Epithelial cell of proximal tubule (primary cell): Measurements from ENCODE around the gene HAP1. TPM values are rescaled to one million over a fixed set of nuclear protein-coding genes. Genes with fewer than 3 reads are reported as not detected.
"Not testable (repeated sequence)": the region's sequence is repeated elsewhere in the genome, so short reads cannot be mapped to it uniquely, and the experiment has no call there.

ENCODE experiments used
- DNase-seq: peaks from one replicate; pipeline ENCODE4 v3.0.0-alpha.2; 2011; ENCODE audit warnings: low read depth
- H3K4me3 ChIP-seq: 2 replicates; pipeline ENCODE4 v1.5.1; 2011; ENCODE audit warnings: low read depth, mild to moderate bottlenecking, low read length
- total RNA-seq: library from RNA; depleted of rRNA; stranded (reverse); fragments of >200 nt; gene quantifications from 2 replicates; pipeline ENCODE4 v1.2.3, GENCODE V29; 2015
- TF ChIP-seq, protein P1 (sequence below): conservative IDR thresholded peaks from 2 replicates; pipeline ENCODE4 v1.5.1; 2012; ENCODE audit warnings: low read depth, mild to moderate bottlenecking, low read length

The HAP1 gene, protein sequence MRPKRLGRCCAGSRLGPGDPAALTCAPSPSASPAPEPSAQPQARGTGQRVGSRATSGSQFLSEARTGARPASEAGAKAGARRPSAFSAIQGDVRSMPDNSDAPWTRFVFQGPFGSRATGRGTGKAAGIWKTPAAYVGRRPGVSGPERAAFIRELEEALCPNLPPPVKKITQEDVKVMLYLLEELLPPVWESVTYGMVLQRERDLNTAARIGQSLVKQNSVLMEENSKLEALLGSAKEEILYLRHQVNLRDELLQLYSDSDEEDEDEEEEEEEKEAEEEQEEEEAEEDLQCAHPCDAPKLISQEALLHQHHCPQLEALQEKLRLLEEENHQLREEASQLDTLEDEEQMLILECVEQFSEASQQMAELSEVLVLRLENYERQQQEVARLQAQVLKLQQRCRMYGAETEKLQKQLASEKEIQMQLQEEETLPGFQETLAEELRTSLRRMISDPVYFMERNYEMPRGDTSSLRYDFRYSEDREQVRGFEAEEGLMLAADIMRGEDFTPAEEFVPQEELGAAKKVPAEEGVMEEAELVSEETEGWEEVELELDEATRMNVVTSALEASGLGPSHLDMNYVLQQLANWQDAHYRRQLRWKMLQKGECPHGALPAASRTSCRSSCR
- 0.06 and 0.14 TPM in 2 replicates for total RNA-seq

DNA sequence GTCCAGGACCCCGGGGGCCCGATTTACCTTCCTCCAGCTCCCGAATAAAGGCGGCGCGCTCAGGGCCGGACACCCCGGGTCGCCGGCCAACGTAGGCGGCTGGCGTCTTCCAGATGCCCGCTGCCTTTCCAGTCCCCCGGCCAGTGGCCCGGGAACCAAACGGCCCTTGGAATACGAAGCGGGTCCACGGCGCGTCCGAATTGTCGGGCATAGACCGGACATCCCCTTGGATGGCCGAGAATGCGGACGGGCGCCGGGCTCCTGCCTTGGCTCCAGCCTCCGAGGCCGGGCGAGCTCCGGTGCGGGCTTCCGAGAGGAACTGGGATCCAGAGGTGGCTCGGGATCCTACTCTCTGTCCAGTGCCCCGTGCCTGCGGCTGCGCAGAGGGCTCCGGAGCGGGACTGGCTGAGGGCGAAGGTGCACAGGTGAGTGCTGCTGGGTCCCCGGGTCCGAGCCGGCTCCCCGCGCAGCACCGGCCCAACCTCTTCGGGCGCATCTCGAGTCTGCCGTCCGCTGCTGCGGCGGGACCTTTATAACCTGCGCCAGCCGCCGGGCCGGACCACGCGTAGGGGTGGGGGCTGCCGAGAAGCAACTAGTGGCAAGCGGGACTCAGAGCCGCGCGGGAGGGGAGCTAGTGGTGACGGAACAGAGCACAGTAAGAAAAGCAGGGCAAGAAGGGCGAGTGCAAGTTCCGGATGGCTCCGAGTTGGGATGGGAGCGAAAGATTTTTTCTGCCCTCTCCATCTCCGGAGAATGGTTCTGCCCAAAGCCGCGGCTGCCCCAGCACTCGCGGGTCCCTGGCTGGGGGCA lies at the start of gene HAP1:
Gene HAP1 (minus strand): TSS at position 505 of the 810 bp plus-strand sequence. CDS start 9 bp downstream, at position 496.
- no peak for DNase-seq
- TF ChIP-seq, protein P1, sequence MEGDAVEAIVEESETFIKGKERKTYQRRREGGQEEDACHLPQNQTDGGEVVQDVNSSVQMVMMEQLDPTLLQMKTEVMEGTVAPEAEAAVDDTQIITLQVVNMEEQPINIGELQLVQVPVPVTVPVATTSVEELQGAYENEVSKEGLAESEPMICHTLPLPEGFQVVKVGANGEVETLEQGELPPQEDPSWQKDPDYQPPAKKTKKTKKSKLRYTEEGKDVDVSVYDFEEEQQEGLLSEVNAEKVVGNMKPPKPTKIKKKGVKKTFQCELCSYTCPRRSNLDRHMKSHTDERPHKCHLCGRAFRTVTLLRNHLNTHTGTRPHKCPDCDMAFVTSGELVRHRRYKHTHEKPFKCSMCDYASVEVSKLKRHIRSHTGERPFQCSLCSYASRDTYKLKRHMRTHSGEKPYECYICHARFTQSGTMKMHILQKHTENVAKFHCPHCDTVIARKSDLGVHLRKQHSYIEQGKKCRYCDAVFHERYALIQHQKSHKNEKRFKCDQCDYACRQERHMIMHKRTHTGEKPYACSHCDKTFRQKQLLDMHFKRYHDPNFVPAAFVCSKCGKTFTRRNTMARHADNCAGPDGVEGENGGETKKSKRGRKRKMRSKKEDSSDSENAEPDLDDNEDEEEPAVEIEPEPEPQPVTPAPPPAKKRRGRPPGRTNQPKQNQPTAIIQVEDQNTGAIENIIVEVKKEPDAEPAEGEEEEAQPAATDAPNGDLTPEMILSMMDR, result no peak
- H3K4me3 ChIP-seq, result peak within 1 kb of the TSS; percentile 55

DNA sequence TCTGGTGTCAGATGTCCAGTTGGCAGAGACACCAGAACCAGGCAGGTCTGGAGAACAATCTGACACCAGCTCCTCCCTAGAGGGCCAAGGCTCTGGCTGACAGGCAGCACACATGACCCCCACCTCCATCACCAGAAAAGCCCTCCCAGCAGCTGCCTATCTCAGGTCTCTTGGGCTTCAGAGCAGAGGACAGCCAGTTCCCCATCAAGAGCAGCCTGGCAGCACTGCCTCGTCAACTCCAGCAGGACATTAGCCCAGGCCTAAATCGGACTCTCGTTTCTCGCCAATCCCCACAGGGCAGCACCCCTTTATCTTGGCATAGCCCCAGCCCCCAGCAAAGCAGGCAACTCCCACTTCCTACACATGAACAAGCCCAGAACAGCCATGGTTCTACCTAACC lies 47.7 kb upstream of the HAP1 start:
- no peak for DNase-seq
- TF ChIP-seq, protein P1, result no peak
- no peak overlapping the region for H3K4me3 ChIP-seq

DNA sequence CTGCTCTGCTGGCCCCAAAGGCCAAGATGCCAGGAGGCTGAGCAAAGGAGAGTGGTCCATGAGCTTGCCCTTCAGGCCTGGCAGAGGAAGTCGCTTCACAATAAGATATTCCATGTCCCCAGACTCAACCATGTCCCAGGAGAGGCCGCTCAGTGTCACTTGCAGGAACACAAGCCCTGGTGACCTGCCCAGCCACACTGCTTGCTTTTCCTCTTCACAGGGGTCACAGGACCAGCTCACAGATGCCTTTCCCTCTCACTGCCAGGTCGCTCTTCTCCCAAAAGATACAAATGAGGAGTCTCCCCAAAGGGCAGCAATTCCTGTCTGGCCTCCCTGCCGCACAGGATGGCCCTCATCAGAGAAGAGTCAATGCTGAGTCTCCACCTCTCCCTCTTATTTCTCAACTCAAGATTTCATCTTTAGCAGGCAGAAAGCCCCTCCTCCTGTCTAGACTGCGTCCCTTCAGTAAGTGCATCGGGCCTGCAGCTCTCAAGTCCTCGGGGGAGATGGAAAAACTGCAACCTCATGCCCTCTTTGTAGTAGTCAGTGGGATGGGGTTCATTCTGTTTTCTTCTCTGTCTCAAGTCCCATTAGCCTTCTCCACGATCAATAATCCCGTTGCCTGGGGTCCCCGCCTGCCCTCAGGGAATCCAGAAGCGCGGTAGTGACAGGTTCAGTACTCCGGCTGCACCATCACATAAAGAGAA lies 47.1 kb upstream of the HAP1 start:
- no peak for DNase-seq
- H3K4me3 ChIP-seq, result no peak overlapping the region

DNA sequence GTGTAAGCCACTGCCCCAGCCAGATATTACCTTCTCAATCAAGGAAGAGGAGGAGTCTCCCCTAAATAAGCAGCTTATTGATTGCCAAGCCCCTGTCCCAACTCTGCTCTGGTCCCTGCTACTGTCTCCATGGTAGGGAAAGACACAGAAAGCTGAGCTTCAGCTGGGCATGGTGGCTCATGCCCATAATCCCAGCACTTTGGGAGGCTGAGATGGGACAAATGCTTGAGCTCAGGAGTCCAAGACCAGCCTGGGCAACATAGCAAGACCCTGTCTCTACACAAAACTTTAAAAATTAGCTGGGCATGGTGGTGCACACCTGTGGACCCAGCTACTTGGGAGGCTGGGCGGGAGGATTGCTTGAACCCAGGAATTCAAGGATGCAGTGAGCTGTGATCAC lies 45.5 kb upstream of the HAP1 start:
- DNase-seq, result no peak
- TF ChIP-seq, protein P1, result no peak
- no peak overlapping the region for H3K4me3 ChIP-seq

More for the DNA sequence above, 47.1 kb upstream of the HAP1 start:
- TF ChIP-seq, protein P1, result no peak

DNA sequence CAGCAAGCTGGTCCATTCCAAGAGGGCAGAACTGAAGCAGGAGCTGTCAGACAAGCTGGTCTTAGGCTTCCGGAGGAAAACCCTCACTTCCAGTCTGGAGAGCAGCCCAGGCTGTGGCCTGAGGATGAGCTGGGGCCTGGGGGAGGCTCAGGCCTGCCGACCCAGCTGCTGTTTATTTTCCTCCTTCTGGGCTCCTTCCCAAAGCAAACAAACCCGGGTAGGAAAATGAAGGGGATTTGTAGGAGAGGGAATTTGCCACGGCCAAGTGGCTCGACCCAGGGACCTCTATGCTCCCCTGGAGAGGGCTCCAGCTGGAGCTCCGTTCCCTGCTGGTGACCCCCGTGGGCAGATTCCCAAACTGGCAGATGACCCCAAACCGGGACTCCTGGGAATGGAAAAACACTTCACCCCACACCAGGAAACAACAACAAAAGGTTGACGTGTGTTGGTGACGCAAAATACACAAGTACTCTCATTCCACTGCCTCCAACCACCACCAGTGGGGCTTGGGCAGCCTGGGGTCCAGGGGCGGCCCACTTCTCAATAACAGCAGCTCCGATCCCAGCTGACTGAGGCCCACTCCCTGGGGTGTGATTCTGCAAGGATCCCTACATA lies 43.2 kb upstream of the HAP1 start:
- DNase-seq, result peak; percentile 70
- TF ChIP-seq, protein P1, result no peak
- H3K4me3 ChIP-seq, result peak overlapping the region; percentile 11

DNA sequence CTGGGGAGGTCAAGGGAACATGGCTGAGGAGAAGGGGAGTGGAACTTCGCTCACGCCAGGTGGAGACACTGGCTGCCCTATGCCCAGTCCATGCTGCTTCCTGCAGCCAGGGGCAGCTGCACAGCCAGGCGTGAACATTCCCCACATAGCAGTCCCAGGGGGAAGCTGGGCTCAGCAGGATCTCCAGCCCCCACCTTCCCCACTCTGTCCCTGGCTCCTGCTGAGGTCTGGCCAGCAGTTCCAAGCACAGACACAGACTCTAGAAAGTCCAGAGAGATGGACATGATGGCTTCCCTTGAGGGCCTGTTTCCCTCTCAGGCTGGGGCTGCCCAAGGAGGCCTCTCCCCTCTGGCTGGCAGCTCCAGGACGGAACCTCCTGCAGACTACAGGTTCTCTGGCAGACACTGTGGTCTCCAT lies 42.7 kb upstream of the HAP1 start:
- H3K4me3 ChIP-seq, result no peak overlapping the region
- peak; percentile 58 for DNase-seq
- TF ChIP-seq, protein P1, result peak; percentile 70

DNA sequence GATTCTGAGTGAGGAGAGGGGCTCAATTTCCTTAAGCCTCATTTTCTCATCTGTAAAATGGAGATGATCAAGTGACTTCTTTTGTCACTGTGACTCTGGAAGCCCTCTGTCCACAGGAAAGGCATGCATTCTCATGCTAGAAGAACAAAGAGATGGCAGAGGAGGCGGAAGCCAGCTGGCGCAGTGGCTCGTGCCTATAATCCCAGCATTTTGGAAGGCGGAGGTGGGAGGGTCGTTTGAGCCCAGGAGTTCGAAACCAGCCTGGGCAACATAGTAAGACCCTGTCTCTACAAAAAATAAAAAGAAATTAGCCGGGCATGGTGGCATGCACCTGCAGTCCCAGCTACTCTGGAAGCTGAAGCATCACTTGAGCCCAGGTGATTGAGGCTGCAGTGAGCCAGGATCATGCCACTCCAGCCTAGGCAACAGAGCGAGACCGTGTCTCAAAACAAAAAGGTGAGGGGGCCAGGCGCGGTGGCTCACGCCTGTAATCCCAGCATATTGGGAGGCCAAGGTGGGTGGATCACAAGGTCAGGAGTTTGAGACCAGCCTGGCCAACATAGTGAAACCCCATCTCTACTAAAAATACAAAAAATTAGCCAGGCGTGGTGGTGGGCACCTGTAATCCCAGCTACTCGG lies 41.9 kb upstream of the HAP1 start:
- not testable (repeated sequence) for DNase-seq, H3K4me3 ChIP-seq
